Left lung (tissue), 10 donors: ENCODE measurements around the gene SKA2. TPM values are rescaled to one million over a fixed set of nuclear protein-coding genes. Genes with fewer than 3 reads are reported as not detected.

Source experiments
- ATAC-seq: fragments of 200-7000 bp; cut with Tn5 transposase; one replicate; pipeline ENCODE4 v1.9.1; 2020; ENCODE audit warnings: moderate library complexity
- DNase-seq, 4 donors: peaks; one replicate each; pipeline ENCODE4 v3.0.0-alpha.2; 2013 to 2020
- H3K27ac ChIP-seq, 2 donors: fragments of 200-600 bp; sonication (generic) in 1 of 2; one replicate each; pipeline versions ENCODE4 v1.5.0 to v1.8.0; 2020 to 2021
- H3K27me3 ChIP-seq, 2 donors: fragments of 200-600 bp; sonication (generic) in 1 of 2; one replicate each; pipeline versions ENCODE4 v1.5.0 to v1.8.0; 2020 to 2021
- H3K36me3 ChIP-seq, 2 donors: fragments of 200-600 bp; sonication (generic) in 1 of 2; one replicate each; pipeline versions ENCODE4 v1.5.0 to v1.8.0; 2020 to 2021
- H3K4me1 ChIP-seq, 2 donors: fragments of 200-600 bp; one replicate each; pipeline ENCODE4 v1.8.0; 2021
- H3K4me3 ChIP-seq, 2 donors: fragments of 200-600 bp; sonication (generic) in 1 of 2; one replicate each; pipeline versions ENCODE4 v1.5.0 to v1.8.0; 2020 to 2021; ENCODE audit warnings: mild to moderate bottlenecking in 1 of 2
- H3K9me3 ChIP-seq, 2 donors: fragments of 200-600 bp; sonication (generic) in 1 of 2; one replicate each; pipeline versions ENCODE4 v1.5.0 to v1.8.0; 2020 to 2021
- intact Hi-C, 2 donors: fragments of 100-400 bp; cut with DNase I; formaldehyde crosslinking; loops; one replicate each; pipeline versions ENCODE4 v1.11.2 to v1.14.2; 2022
- polyA plus RNA-seq, 6 donors: library from polyadenylated mRNA; unstranded; fragments of 120-200 nt; gene quantifications; one replicate each; pipeline ENCODE4 v1.2.1, GENCODE V29; 2013; ENCODE audit not compliant: insufficient read length in 6 of 6
- total RNA-seq, 2 donors: library from RNA; stranded (reverse); fragmentation: NEBNext Ultra II Directional; extraction: Animal tissue kit (Norgen Biotek cat#: 25700); gene quantifications; one replicate each; pipeline ENCODE4 v1.2.1, GENCODE V29; 2021
- TF ChIP-seq, protein P1 (sequence below), 2 donors: fragments of 200-600 bp; sonication (generic) in 1 of 2; IDR thresholded peaks; one replicate each; pipeline versions ENCODE4 v1.5.0 to v1.8.0; 2021; ENCODE audit warnings: antibody characterized with exemption in 2 of 2
- donor health status: DM: no; HTN: yes; CAD: no.
- donor health status: DM: no; HTN: no; CAD: no.

The SKA2 gene
- total and polyA plus RNA-seq, 8 donors: 34.4 to 77.5 (median 51.0) TPM

DNA sequence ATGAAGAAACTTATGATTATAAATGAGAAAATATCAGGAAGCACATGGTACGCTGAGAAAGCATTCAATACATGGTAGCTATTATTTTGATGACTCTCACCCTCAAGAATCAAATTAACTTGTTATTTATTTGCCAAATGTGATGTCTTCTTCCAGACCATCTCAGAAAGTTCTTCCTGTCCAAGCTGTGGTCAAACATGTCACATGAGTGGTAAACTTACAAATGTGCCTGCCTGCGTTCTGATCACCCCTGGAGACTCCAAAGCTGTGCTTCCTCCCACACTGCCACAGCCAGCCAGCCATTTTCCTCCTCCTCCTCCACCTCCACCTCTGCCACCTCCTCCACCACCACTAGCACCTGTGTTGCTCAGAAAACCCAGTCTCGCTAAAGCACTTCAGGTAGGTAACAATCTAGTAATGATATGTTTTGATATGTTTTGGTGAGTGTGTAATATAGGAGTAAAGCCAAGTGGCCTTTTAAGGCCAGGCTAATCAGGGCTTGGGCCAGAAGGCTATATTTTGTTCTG, 38.4 kb upstream of the SKA2 start:
- no peaks in the 10 kb centered on the region for H3K27me3 ChIP-seq
- TF ChIP-seq, protein P1, sequence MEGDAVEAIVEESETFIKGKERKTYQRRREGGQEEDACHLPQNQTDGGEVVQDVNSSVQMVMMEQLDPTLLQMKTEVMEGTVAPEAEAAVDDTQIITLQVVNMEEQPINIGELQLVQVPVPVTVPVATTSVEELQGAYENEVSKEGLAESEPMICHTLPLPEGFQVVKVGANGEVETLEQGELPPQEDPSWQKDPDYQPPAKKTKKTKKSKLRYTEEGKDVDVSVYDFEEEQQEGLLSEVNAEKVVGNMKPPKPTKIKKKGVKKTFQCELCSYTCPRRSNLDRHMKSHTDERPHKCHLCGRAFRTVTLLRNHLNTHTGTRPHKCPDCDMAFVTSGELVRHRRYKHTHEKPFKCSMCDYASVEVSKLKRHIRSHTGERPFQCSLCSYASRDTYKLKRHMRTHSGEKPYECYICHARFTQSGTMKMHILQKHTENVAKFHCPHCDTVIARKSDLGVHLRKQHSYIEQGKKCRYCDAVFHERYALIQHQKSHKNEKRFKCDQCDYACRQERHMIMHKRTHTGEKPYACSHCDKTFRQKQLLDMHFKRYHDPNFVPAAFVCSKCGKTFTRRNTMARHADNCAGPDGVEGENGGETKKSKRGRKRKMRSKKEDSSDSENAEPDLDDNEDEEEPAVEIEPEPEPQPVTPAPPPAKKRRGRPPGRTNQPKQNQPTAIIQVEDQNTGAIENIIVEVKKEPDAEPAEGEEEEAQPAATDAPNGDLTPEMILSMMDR (IDR thresholded peaks at IDR 0.05): no peak
- H3K4me3 ChIP-seq: no peak overlapping the region
- H3K27ac ChIP-seq: no peak overlapping the region
- ATAC-seq (no peak), DNase-seq (no peak)
- no peaks in the 10 kb centered on the region for H3K9me3 ChIP-seq
- H3K4me1 ChIP-seq: no peaks in the 10 kb centered on the region
- intact Hi-C loops: no loop called here
- peaks cover 0 to 10% of the 10 kb centered on the region in 2 donors for H3K36me3 ChIP-seq

DNA sequence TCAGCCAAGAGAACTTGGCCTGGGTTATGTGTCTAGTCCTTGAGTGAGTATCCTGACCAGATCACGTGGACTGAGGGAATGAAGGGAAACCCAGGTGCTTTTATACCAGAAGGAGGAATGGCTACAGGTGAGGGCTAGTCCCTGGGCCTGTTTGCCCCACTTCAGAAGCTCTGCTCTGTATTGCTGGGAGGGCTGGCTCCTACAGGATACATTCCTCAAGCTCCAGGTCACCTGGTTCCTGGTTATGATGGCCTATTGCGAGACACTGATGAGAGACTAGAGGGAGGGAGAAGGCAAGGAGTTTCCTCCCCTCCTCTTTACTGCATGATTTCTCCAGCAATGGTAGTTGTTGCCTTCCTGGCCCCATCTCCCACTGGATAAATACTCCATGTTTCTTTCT, 35.8 kb upstream of the SKA2 start:
- no peaks in the 10 kb centered on the region for H3K9me3 ChIP-seq
- H3K27ac ChIP-seq: no peak overlapping the region
- H3K36me3 ChIP-seq: peaks cover 0 to 5% of the 10 kb centered on the region in 2 donors
- H3K4me3 ChIP-seq: no peak overlapping the region
- H3K4me1 ChIP-seq: no peaks in the 10 kb centered on the region
- TF ChIP-seq, protein P1 (IDR thresholded peaks at IDR 0.05): no peak
- no peaks in the 10 kb centered on the region for H3K27me3 ChIP-seq
- DNase-seq (no peak), ATAC-seq (no peak)
- intact Hi-C loops: no loop called here

DNA sequence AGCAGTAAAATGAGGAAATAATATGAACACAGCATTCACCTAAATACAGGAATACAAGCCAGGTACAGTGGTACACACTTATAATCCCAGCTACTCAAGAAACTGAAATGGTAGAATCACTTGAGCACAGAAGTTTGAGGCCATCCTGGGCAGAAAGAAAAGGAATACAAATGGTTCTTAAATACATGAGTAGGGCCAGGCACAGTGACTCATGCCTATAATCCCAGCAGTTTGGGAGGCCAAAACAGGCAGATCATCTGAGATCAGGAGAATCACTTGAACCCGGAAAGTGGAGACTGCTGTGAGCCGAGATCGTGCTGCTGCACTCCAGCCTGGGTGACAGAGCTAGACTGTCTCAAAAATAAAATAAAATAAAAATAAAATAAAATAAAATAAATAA, 31.9 kb upstream of the SKA2 start:
- TF ChIP-seq, protein P1 (IDR thresholded peaks at IDR 0.05): no peak
- Histone ChIP-seq H3K4me1 (no peaks in the 10 kb centered on the region), H3K4me3 (no peak overlapping the region), H3K27ac (no peak overlapping the region), H3K27me3 (no peaks in the 10 kb centered on the region), H3K9me3 (no peaks in the 10 kb centered on the region), H3K36me3 (peaks cover 0 to 5% of the 10 kb centered on the region in 2 donors)
- no peak for ATAC-seq
- intact Hi-C loops: no loop called here
- no peak for DNase-seq

DNA sequence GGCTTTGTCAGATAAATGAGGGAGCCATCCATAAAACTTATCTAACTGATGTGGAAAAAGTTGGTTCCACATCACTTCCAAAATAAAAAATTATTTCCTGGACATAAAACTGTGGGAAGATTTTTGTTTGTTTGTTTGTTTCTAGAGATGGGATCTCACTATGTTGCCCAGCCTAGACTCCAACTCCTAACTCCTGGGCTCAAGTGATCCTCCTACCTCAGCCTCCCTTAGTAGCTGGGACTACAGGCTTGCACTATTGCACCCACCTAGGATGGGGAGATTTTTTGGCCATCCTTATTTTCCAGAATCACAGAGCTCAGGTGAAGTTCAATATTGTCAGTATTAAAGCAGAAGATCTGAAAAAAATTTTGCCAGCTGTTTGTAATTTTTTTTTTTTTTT, 31.0 kb upstream of the SKA2 start:
- ATAC-seq (no peak), DNase-seq (no peak)
- H3K4me3 ChIP-seq: no peak overlapping the region
- H3K36me3 ChIP-seq: peaks cover 0 to 5% of the 10 kb centered on the region in 2 donors
- intact Hi-C loops: no loop called here
- TF ChIP-seq, protein P1 (IDR thresholded peaks at IDR 0.05): no peak
- no peaks in the 10 kb centered on the region for H3K27me3 ChIP-seq
- no peaks in the 10 kb centered on the region for H3K4me1 ChIP-seq
- no peaks in the 10 kb centered on the region for H3K9me3 ChIP-seq
- no peak overlapping the region for H3K27ac ChIP-seq

DNA sequence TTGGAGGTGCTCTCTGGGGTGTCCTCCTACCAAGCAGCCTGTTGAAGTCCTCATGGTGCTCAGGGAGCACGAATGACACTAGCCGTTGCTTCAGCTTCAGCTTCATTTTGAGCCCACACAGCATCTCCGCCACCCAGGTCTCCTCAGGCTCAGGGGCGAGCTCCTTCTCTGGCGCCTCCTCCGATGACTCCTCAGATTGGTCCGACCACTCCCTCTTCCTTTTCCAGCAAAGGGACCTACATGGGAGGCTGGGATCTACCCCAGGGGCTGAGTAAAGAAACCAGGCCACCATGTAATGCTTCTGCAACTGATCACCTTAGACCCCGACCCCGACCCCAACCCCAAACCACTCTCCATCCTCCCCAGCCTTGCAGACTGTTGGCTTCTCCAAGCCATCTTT, 26.5 kb upstream of the SKA2 start:
- TF ChIP-seq, protein P1 (IDR thresholded peaks at IDR 0.05): no peak
- no peak for ATAC-seq
- intact Hi-C loops: no loop called here

More for the DNA sequence above, 26.5 kb upstream of the SKA2 start:
- no peaks in the 10 kb centered on the region for H3K36me3 ChIP-seq
- H3K27ac ChIP-seq: no peak overlapping the region
- H3K27me3 ChIP-seq: no peaks in the 10 kb centered on the region
- H3K4me1 ChIP-seq: no peaks in the 10 kb centered on the region
- H3K9me3 ChIP-seq: no peaks in the 10 kb centered on the region
- no peak for DNase-seq
- H3K4me3 ChIP-seq: no peak overlapping the region
